ENCODE results near the gene KCNC1. TPM values are rescaled to one million over a fixed set of nuclear protein-coding genes. Genes with fewer than 3 reads are reported as not detected.

The KCNC1 gene
- total RNA-seq, 1 donor from 2014 or later: not detected

DNA sequence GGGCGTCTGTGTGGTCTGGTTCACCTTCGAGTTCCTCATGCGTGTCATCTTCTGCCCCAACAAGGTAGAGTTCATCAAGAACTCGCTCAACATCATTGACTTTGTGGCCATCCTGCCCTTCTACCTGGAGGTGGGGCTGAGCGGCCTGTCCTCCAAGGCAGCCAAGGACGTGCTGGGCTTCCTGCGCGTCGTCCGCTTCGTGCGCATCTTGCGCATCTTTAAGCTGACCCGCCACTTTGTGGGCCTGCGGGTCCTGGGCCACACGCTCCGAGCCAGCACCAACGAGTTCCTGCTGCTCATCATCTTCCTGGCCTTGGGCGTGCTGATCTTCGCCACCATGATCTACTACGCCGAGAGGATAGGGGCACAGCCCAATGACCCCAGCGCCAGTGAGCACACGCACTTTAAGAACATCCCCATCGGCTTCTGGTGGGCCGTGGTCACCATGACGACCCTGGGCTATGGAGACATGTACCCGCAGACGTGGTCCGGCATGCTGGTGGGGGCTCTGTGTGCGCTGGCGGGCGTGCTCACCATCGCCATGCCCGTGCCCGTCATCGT, 37.3 kb downstream of the KCNC1 start:
- no peak overlapping the region for H3K4me3 ChIP-seq
- DNase-seq (ENCODE audit: low spot score in 2 of 2): no peak
- no peaks in the 10 kb centered on the region for H3K36me3 ChIP-seq
- intact Hi-C loops (cut with DNase I): no loop called here
- no peaks in the 10 kb centered on the region for H3K27me3 ChIP-seq
- TF ChIP-seq, protein P1, sequence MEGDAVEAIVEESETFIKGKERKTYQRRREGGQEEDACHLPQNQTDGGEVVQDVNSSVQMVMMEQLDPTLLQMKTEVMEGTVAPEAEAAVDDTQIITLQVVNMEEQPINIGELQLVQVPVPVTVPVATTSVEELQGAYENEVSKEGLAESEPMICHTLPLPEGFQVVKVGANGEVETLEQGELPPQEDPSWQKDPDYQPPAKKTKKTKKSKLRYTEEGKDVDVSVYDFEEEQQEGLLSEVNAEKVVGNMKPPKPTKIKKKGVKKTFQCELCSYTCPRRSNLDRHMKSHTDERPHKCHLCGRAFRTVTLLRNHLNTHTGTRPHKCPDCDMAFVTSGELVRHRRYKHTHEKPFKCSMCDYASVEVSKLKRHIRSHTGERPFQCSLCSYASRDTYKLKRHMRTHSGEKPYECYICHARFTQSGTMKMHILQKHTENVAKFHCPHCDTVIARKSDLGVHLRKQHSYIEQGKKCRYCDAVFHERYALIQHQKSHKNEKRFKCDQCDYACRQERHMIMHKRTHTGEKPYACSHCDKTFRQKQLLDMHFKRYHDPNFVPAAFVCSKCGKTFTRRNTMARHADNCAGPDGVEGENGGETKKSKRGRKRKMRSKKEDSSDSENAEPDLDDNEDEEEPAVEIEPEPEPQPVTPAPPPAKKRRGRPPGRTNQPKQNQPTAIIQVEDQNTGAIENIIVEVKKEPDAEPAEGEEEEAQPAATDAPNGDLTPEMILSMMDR (IDR thresholded peaks at IDR 0.05): no peak
- H3K4me1 ChIP-seq: no peaks in the 10 kb centered on the region
- H3K27ac ChIP-seq: no peak overlapping the region
- H3K9me3 ChIP-seq: no peaks in the 10 kb centered on the region

DNA sequence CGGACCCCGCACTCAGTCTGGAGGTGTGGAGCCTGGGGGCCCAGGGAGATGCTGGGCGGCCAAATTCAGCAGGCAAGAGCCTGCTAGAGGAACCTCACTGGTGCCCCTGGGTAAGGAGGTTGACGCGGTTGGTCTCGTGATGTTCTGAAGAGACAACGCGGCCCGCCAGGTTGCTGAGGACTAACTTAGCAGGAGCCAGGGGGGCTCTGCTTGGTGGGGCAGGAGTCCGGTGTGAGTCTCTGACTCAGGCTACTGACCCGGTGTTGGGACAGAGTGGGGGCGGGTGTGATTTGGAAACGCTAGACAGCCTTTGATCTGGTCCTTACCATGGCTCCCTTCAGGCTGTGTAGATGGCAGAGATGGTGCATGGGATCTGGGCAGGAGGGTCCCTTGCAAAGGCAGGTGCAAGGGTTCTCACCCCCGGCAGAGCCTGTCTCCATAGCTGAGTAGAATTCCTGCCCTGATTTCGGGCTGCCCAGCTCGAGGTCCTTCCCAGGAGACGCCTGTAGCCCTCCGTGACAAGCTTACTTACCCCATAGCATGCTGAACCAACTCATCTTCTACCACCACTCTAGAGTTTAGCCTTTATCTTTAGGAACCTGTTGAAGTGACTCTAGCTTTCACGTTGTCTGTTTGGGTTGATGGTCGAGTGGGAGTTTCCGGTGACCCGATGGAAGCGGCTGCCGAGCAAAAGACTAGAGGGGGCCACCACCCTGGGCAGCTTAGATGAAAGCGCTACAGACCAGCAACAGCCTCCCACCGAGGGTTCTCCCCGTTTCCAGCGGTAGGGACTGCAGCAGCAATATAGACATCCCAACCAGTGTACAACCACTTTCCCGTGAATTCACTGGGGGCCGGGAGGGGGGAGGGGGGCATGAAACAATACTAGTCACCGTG, 38.4 kb downstream of the KCNC1 start:
- H3K27ac ChIP-seq: no peak overlapping the region
- no peaks in the 10 kb centered on the region for H3K4me1 ChIP-seq
- no peak for DNase-seq (ENCODE audit: low spot score in 2 of 2)
- no peaks in the 10 kb centered on the region for H3K36me3 ChIP-seq
- intact Hi-C loops (cut with DNase I): no loop called here
- H3K4me3 ChIP-seq: no peak overlapping the region
- no peaks in the 10 kb centered on the region for H3K27me3 ChIP-seq
- no peaks in the 10 kb centered on the region for H3K9me3 ChIP-seq
- TF ChIP-seq, protein P1 (IDR thresholded peaks at IDR 0.05): no peak

DNA sequence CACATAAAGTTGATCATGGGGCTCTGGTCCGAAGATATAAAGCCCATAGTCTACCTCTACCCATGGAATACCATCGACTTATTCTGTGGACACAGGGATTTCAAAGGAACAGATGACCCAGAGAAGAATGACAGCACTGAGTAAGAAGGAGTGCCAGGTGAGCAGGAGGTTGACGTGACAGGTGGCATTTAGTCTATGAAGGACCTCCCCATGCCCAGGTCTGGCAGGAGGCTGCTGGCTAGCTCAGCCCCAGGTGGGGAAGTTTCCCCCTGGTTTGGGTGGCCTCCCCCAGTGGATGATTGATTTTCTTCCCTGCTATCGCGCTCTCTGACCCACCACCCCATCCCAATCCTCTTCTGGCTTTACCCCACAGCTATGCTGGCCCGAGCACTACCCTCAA, 39.1 kb downstream of the KCNC1 start:
- no peak overlapping the region for H3K27ac ChIP-seq
- no peak overlapping the region for H3K4me3 ChIP-seq
- no peaks in the 10 kb centered on the region for H3K9me3 ChIP-seq
- H3K36me3 ChIP-seq: no peaks in the 10 kb centered on the region
- intact Hi-C loops (cut with DNase I): no loop called here
- no peaks in the 10 kb centered on the region for H3K27me3 ChIP-seq
- no peaks in the 10 kb centered on the region for H3K4me1 ChIP-seq
- TF ChIP-seq, protein P1 (IDR thresholded peaks at IDR 0.05): no peak
- DNase-seq (ENCODE audit: low spot score in 2 of 2): no peak

DNA sequence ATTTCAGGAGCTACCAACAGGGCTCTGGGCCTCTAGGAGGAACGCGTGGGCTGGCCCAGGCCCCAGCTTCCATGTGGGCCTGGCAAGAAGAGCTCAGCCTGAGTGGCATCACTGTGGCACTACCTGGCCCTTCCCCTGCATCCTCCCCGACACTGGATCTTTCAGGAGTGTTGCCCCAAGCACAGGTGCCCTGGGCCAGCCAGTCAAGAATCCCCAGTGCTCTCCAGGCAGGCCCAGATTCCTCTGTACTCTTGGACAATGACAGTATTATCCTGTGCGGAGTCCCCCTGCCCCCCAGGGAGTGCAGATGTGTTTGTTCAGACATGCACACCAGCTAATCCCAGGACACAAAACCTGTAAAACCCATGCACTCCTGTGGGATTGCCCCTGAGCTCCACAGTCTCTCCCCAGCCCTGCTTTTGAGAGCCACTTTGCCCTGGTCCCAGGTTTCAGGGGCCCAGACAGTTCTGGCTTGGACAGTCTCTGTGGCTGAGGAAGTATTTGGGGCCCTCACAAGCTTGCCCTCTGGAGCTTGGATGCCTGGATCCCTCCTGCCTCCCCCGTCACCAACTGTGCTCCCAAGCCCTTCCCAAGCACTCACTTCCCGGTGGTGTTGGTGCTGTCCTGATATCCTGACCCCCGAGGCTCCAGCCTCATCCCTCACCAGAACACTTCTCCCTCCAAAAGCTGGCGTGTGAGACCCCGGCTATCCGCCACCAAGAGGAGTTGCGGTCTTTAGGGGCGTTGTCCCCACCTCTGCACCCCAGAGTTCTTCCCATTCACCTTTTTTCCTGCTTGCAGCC, 39.9 kb downstream of the KCNC1 start:
- Histone ChIP-seq H3K4me1 (no peaks in the 10 kb centered on the region), H3K36me3 (no peaks in the 10 kb centered on the region), H3K4me3 (no peak overlapping the region), H3K9me3 (no peaks in the 10 kb centered on the region), H3K27ac (no peak overlapping the region), H3K27me3 (no peaks in the 10 kb centered on the region)
- intact Hi-C loops (cut with DNase I): no loop called here
- DNase-seq (ENCODE audit: low spot score in 2 of 2): no peak
- TF ChIP-seq, protein P1 (IDR thresholded peaks at IDR 0.05): no peak

DNA sequence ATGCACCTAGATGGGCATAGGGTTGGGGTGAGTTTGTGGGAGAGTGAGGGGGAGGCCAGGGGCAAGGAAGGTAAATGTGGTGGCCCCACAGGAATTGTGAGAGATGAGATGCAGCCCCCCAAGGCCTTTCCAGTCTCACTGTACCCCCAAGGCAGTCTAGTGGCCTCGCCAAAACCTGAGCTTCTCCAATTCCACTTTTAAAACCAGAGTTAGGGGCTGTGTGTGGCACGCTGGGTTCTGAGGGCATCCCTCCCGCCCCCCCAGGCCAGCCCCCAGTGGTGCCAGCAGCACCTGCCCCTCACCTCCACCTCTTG, 40.4 kb downstream of the KCNC1 start:
- Histone ChIP-seq H3K27ac (no peak overlapping the region), H3K4me1 (no peaks in the 10 kb centered on the region), H3K4me3 (no peak overlapping the region), H3K9me3 (no peaks in the 10 kb centered on the region), H3K36me3 (no peaks in the 10 kb centered on the region), H3K27me3 (no peaks in the 10 kb centered on the region)
- TF ChIP-seq, protein P1 (IDR thresholded peaks at IDR 0.05): no peak
- intact Hi-C loops (cut with DNase I): no loop called here
- DNase-seq (ENCODE audit: low spot score in 2 of 2): no peak

Measured in ascending aorta (tissue), 2 donors.